ENCODE results near the gene KRTAP9-2. TPM values are rescaled to one million over a fixed set of nuclear protein-coding genes. Genes with fewer than 3 reads are reported as not detected.

KRTAP9-2 gene
- not detected in 5 replicates for total RNA-seq (2022; extraction: Qiagen RNA extraction; ENCODE audit: low read depth)

DNA sequence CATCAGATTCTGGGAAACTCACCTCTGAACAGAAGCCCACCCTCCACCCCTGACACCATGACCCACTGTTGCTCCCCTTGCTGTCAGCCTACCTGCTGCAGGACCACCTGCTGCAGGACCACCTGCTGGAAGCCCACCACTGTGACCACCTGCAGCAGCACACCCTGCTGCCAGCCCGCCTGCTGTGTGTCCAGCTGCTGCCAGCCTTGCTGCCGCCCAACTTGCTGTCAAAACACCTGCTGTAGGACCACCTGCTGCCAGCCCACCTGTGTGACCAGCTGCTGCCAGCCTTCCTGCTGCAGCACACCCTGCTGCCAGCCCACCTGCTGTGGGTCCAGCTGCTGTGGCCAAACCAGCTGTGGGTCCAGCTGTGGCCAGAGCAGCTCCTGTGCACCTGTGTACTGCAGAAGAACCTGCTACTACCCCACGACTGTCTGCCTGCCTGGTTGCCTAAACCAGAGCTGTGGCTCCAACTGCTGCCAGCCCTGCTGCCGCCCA lies at the start of gene KRTAP9-2:
Gene KRTAP9-2 (plus strand): TSS at position 51 of the 498 bp plus-strand sequence. CDS start 7 bp downstream, at position 58.

DNA sequence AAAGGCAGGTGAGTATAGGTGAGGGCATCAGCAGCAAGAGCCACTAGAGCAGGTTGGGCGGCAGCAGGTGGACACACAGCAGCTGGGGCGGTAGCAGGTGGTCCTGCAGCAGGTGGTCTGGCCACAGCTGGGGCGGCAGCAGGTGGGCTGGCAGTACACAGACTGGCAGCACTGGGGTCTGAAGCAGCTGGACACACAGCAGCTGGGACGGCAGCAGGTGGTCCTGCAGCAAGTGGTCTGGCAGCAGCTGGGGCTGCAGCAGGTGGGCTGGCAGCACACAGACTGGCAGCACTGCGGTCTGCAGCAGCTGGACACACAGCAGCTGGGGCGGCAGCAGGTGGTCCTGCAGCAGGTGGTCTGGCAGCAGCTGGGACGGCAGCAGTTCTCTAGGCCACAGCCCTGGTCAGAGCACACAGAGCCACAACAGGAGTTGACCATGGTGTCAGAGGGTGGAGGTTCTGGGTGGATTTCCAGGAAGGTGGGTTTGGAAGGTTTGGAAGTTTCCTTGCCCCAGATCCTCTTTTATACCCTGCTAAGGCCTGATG lies 48.6 kb upstream of the KRTAP9-2 start, which contains the start of gene KRTAP4-2:
Gene KRTAP4-2 (minus strand): TSS at position 495 of the 545 bp plus-strand sequence. CDS start 57 bp downstream, at position 438.

DNA sequence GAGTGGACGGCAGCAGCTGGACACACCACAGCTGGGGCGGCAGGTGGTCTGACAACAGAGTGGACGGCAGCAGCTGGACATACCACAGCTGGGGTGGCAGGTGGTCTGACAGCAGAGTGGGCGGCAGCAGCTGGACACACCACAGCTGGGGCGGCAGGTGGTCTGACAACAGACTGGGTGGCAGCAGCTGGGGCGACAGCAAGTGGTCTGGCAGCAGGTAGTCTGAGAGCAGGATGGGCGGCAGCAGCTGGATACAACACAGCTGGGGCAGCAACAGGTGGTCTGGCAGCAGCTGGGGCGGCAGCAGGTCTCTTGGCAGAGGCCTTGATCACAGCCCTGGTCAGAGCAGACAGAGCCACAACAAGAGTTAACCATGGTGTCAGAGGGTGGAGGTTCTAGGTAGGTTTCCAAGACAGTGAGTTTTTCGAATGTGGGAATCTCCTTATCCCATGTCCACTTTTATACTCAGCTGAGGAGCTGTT lies 41.9 kb upstream of the KRTAP9-2 start, which contains the start of gene KRTAP4-1:
Gene KRTAP4-1 (minus strand): TSS at position 432 of the 482 bp plus-strand sequence. CDS start 57 bp downstream, at position 375.

GRCh38 chr17:41189837-41190318 lies 36.6 kb upstream of the KRTAP9-2 start, which contains the start of gene KRTAP9-1:
Gene KRTAP9-1 (plus strand): TSS chr17:41189887. CDS start chr17:41189887, 0 bp downstream.

GRCh38 chr17:41232399-41233105 lies 6.1 kb downstream of the KRTAP9-2 start, which contains the start of gene KRTAP9-3:
Gene KRTAP9-3 (plus strand): TSS chr17:41232449. CDS start chr17:41232502, 53 bp downstream.

GRCh38 chr17:41237949-41238437 lies 11.5 kb downstream of the KRTAP9-2 start, which contains the start of gene KRTAP9-8:
Gene KRTAP9-8 (plus strand): TSS chr17:41237999. CDS start chr17:41238052, 53 bp downstream.

GRCh38 chr17:41249637-41250240 lies 23.3 kb downstream of the KRTAP9-2 start, which contains the start of gene KRTAP9-4:
Gene KRTAP9-4 (plus strand): TSS chr17:41249687. CDS start chr17:41249721, 34 bp downstream.

DNA sequence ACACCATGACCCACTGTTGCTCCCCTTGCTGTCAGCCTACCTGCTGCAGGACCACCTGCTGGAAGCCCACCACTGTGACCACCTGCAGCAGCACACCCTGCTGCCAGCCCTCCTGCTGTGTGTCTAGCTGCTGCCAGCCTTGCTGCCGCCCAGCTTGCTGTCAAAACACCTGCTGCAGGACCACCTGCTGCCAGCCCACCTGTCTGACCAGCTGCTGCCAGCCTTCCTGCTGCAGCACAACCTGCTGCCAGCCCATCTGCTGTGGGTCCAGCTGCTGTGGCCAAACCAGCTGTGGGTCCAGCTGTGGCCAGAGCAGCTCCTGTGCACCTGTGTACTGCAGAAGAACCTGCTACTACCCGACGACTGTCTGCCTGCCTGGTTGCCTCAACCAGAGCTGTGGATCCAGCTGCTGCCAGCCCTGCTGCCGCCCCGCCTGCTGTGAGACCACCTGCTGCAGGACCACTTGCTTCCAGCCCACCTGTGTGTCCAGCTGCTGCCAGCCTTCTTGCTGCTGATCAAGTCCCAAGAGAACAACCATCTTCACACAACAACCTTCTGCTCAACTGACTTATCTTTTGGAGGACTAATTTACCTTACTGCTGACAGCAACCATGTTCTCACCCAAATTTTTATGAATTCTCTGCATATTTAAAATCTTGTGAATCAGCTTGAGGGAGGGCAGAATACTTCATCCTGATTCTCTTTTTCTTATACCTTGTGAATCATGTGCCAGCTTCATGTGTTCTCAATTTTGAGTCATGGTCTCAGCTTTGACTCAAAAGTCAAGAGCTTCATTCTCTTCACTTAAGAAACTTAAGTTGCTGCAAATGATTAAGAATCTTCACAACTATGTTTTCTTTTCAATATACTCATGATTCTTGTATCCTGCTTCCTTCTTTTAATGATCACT lies 29.2 kb downstream of the KRTAP9-2 start, which contains the start of gene KRTAP9-9:
Gene KRTAP9-9 (plus strand): TSS at position 4 of the 910 bp plus-strand sequence.

DNA sequence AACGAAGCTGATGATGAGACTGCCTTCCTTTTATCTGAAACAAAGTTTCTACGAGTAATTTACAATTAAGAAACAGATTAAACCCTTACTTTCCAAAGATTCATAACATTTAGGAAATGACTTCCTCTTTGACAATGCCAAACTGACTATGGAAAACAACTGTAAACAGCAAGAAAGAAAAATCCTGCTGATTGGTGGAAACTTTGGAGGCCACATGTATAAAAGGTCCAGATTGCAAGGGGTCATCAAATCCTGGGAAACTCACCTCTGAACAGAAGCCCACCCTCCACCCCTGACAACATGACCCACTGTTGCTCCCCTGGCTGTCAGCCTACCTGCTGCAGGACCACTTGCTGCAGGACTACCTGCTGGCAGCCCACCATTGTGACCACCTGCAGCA lies 38.6 kb downstream of the KRTAP9-2 start, which contains the start of gene KRTAP9-6:
Gene KRTAP9-6 (plus strand): TSS at position 301 of the 400 bp plus-strand sequence. CDS start 0 bp downstream, at position 301.

GRCh38 chr17:41275648-41276190 lies 49.3 kb downstream of the KRTAP9-2 start, which contains the start of gene KRTAP9-7:
Gene KRTAP9-7 (plus strand): TSS chr17:41275698. CDS start chr17:41275698, 0 bp downstream.

Other genes starting within 250 kb of the KRTAP9-2 start
- gene KRT40, start 242.3 kb upstream of the KRTAP9-2 start, total RNA-seq (2022; extraction: Qiagen RNA extraction; ENCODE audit: low read depth): not detected in 5 replicates
- not detected in 5 replicates for gene KRTAP3-3, start 232.5 kb upstream of the KRTAP9-2 start, total RNA-seq (2022; extraction: Qiagen RNA extraction; ENCODE audit: low read depth)
- gene KRTAP3-2, start 226.7 kb upstream of the KRTAP9-2 start, total RNA-seq (2022; extraction: Qiagen RNA extraction; ENCODE audit: low read depth): 0.16 to 0.35 TPM (median 0.30 TPM) in 3 of 5 replicates, not detected in the others
- not detected in 5 replicates for gene KRTAP3-1, start 217.5 kb upstream of the KRTAP9-2 start, total RNA-seq (2022; extraction: Qiagen RNA extraction; ENCODE audit: low read depth)
- 0.12 TPM in 1 of 5 replicates, not detected in the others for gene KRTAP1-5, start 199.4 kb upstream of the KRTAP9-2 start, total RNA-seq (2022; extraction: Qiagen RNA extraction; ENCODE audit: low read depth)
- gene KRTAP1-4, start 196.5 kb upstream of the KRTAP9-2 start, total RNA-seq (2022; extraction: Qiagen RNA extraction; ENCODE audit: low read depth): not detected in 5 replicates
- not detected in 5 replicates for gene KRTAP1-3, start 191.8 kb upstream of the KRTAP9-2 start, total RNA-seq (2022; extraction: Qiagen RNA extraction; ENCODE audit: low read depth)
- gene KRTAP1-1, start 185.2 kb upstream of the KRTAP9-2 start, total RNA-seq (2022; extraction: Qiagen RNA extraction; ENCODE audit: low read depth): not detected in 5 replicates
- not detected in 5 replicates for gene KRTAP2-1, start 179.3 kb upstream of the KRTAP9-2 start, total RNA-seq (2022; extraction: Qiagen RNA extraction; ENCODE audit: low read depth)
- not detected in 5 replicates for gene KRTAP2-2, start 171.4 kb upstream of the KRTAP9-2 start, total RNA-seq (2022; extraction: Qiagen RNA extraction; ENCODE audit: low read depth)
- gene KRTAP2-3, start 166.5 kb upstream of the KRTAP9-2 start, total RNA-seq (2022; extraction: Qiagen RNA extraction; ENCODE audit: low read depth): 0.08 TPM in 1 of 5 replicates, not detected in the others
- not detected in 5 replicates for gene KRTAP2-4, start 160.8 kb upstream of the KRTAP9-2 start, total RNA-seq (2022; extraction: Qiagen RNA extraction; ENCODE audit: low read depth)
- gene KRTAP4-7, start 142.5 kb upstream of the KRTAP9-2 start, total RNA-seq (2022; extraction: Qiagen RNA extraction; ENCODE audit: low read depth): not detected in 5 replicates
- 0.05 to 0.12 TPM in 2 of 5 replicates, not detected in the others for gene KRTAP4-8, start 128.5 kb upstream of the KRTAP9-2 start, total RNA-seq (2022; extraction: Qiagen RNA extraction; ENCODE audit: low read depth)
- gene KRTAP4-16, start 124.4 kb upstream of the KRTAP9-2 start, total RNA-seq (2022; extraction: Qiagen RNA extraction; ENCODE audit: low read depth): not detected in 5 replicates
- gene KRTAP4-9, start 121.3 kb upstream of the KRTAP9-2 start, total RNA-seq (2022; extraction: Qiagen RNA extraction; ENCODE audit: low read depth): not detected in 5 replicates
- not detected in 5 replicates for gene KRTAP4-11, start 108.3 kb upstream of the KRTAP9-2 start, total RNA-seq (2022; extraction: Qiagen RNA extraction; ENCODE audit: low read depth)
- gene KRTAP4-12, start 102.5 kb upstream of the KRTAP9-2 start, total RNA-seq (2022; extraction: Qiagen RNA extraction; ENCODE audit: low read depth): not detected in 5 replicates
- gene KRTAP4-6, start 86.1 kb upstream of the KRTAP9-2 start, total RNA-seq (2022; extraction: Qiagen RNA extraction; ENCODE audit: low read depth): not detected in 5 replicates
- gene KRTAP4-5, start 76.8 kb upstream of the KRTAP9-2 start, total RNA-seq (2022; extraction: Qiagen RNA extraction; ENCODE audit: low read depth): not detected in 5 replicates
- gene KRTAP4-4, start 65.9 kb upstream of the KRTAP9-2 start, total RNA-seq (2022; extraction: Qiagen RNA extraction; ENCODE audit: low read depth): not detected in 5 replicates
- not detected in 5 replicates for gene KRTAP4-3, start 58.4 kb upstream of the KRTAP9-2 start, total RNA-seq (2022; extraction: Qiagen RNA extraction; ENCODE audit: low read depth)
- gene KRTAP4-2, start 48.4 kb upstream of the KRTAP9-2 start, total RNA-seq (2022; extraction: Qiagen RNA extraction; ENCODE audit: low read depth): not detected in 5 replicates
- gene KRTAP4-1, start 41.7 kb upstream of the KRTAP9-2 start, total RNA-seq (2022; extraction: Qiagen RNA extraction; ENCODE audit: low read depth): 0.07 to 0.56 TPM (median 0.26 TPM) in 4 of 5 replicates, not detected in the other
- gene KRTAP9-1, start 36.8 kb upstream of the KRTAP9-2 start, total RNA-seq (2022; extraction: Qiagen RNA extraction; ENCODE audit: low read depth): not detected in 5 replicates
- gene KRTAP9-3, start 5.8 kb downstream of the KRTAP9-2 start, total RNA-seq (2022; extraction: Qiagen RNA extraction; ENCODE audit: low read depth): not detected in 5 replicates
- not detected in 5 replicates for gene KRTAP9-8, start 11.4 kb downstream of the KRTAP9-2 start, total RNA-seq (2022; extraction: Qiagen RNA extraction; ENCODE audit: low read depth)
- gene KRTAP9-4, start 23.0 kb downstream of the KRTAP9-2 start, total RNA-seq (2022; extraction: Qiagen RNA extraction; ENCODE audit: low read depth): not detected in 5 replicates
- not detected in 5 replicates for gene KRTAP9-9, start 28.7 kb downstream of the KRTAP9-2 start, total RNA-seq (2022; extraction: Qiagen RNA extraction; ENCODE audit: low read depth)
- not detected in 5 replicates for gene KRTAP9-6, start 38.7 kb downstream of the KRTAP9-2 start, total RNA-seq (2022; extraction: Qiagen RNA extraction; ENCODE audit: low read depth)
- not detected in 5 replicates for gene KRTAP9-7, start 49.0 kb downstream of the KRTAP9-2 start, total RNA-seq (2022; extraction: Qiagen RNA extraction; ENCODE audit: low read depth)
- not detected in 5 replicates for gene KRTAP29-1, start 76.2 kb downstream of the KRTAP9-2 start, total RNA-seq (2022; extraction: Qiagen RNA extraction; ENCODE audit: low read depth)
- not detected in 5 replicates for gene KRTAP16-1, start 82.7 kb downstream of the KRTAP9-2 start, total RNA-seq (2022; extraction: Qiagen RNA extraction; ENCODE audit: low read depth)
- not detected in 5 replicates for gene KRTAP17-1, start 89.1 kb downstream of the KRTAP9-2 start, total RNA-seq (2022; extraction: Qiagen RNA extraction; ENCODE audit: low read depth)
- gene KRT33A, start 124.2 kb downstream of the KRTAP9-2 start, total RNA-seq (2022; extraction: Qiagen RNA extraction; ENCODE audit: low read depth): not detected in 5 replicates
- gene KRT33B, start 143.2 kb downstream of the KRTAP9-2 start, total RNA-seq (2022; extraction: Qiagen RNA extraction; ENCODE audit: low read depth): 0.05 to 0.13 TPM (median 0.10 TPM) in 3 of 5 replicates, not detected in the others
- 0.25 to 0.64 TPM (median 0.35 TPM) in 5 replicates for gene KRT34, start 155.7 kb downstream of the KRTAP9-2 start, total RNA-seq (2022; extraction: Qiagen RNA extraction; ENCODE audit: low read depth)
- gene KRT31, start 171.0 kb downstream of the KRTAP9-2 start, total RNA-seq (2022; extraction: Qiagen RNA extraction; ENCODE audit: low read depth): not detected in 5 replicates
- gene KRT37, start 197.9 kb downstream of the KRTAP9-2 start, total RNA-seq (2022; extraction: Qiagen RNA extraction; ENCODE audit: low read depth): not detected in 5 replicates
- gene KRT38, start 214.3 kb downstream of the KRTAP9-2 start, total RNA-seq (2022; extraction: Qiagen RNA extraction; ENCODE audit: low read depth): not detected in 5 replicates
- gene KRT32, start 240.7 kb downstream of the KRTAP9-2 start, total RNA-seq (2022; extraction: Qiagen RNA extraction; ENCODE audit: low read depth): 0.06 to 0.08 TPM in 2 of 5 replicates, not detected in the others